Measurements from ENCODE around the gene HSPG2. TPM values are rescaled to one million over a fixed set of nuclear protein-coding genes. Genes with fewer than 3 reads are reported as not detected.

Gene HSPG2
- total RNA-seq = 773 and 873 TPM in 2 replicates

GRCh38 chr1:21937034-21937371 is at the start of gene HSPG2:
Gene HSPG2 (minus strand): TSS chr1:21937310. CDS start chr1:21937217, 93 bp downstream.

GRCh38 chr1:21976703-21977239 is 39.7 kb upstream of the HSPG2 start, which contains the start of gene CELA3B:
Gene CELA3B (plus strand): TSS chr1:21977022. CDS start chr1:21977040, 18 bp downstream.

GRCh38 chr1:21811875-21812305 is 125.2 kb downstream of the HSPG2 start, which contains the start of gene LDLRAD2:
Gene LDLRAD2 (plus strand): TSS chr1:21812265. CDS start chr1:21812452, 187 bp downstream.

GRCh38 chr1:21782868-21783678 is 154.0 kb downstream of the HSPG2 start, which contains the start of gene USP48:
Gene USP48 (minus strand): TSS chr1:21783149. CDS start chr1:21782957, 192 bp downstream.

Other genes starting within 250 kb of the HSPG2 start
- gene USP48, start 154.2 kb downstream of the HSPG2 start, total RNA-seq = 27.2 and 42.3 TPM in 2 replicates
- gene LDLRAD2, start 125.0 kb downstream of the HSPG2 start, total RNA-seq = not detected in 2 replicates
- gene CELA3B, start 39.7 kb upstream of the HSPG2 start, total RNA-seq = not detected in 2 replicates
- gene CELA3A, start 64.3 kb upstream of the HSPG2 start, total RNA-seq = not detected in 2 replicates
- gene CDC42, start 115.4 kb upstream of the HSPG2 start, total RNA-seq = 460 and 507 TPM in 2 replicates
- gene WNT4, start 205.8 kb upstream of the HSPG2 start, total RNA-seq = not detected in 2 replicates

Data from mammary microvascular endothelial cell (primary cell).